Measurements from ENCODE around the gene PSMD8.
"Not testable (repeated sequence)": the region's sequence is repeated elsewhere in the genome, so short reads cannot be mapped to it uniquely, and the experiment has no call there.

The PSMD8 gene

GRCh38 chr19:38400361-38400760 is 26.0 kb downstream of the PSMD8 start:
- Mint-ChIP-seq H3K27me3 (peaks cover 12% of the 10 kb centered on the region), H3K36me3 (peaks cover 3% of the 10 kb centered on the region), H3K27ac (no peak overlapping the region), H3K4me1 (peaks cover 7% of the 10 kb centered on the region), H3K4me3 (no peak overlapping the region), H3K9me3 (no peaks in the 10 kb centered on the region)
- no peak for DNase-seq (ENCODE audit: low spot score in 2 of 2)
- no peak for ATAC-seq (ENCODE audit: low read depth)

DNA sequence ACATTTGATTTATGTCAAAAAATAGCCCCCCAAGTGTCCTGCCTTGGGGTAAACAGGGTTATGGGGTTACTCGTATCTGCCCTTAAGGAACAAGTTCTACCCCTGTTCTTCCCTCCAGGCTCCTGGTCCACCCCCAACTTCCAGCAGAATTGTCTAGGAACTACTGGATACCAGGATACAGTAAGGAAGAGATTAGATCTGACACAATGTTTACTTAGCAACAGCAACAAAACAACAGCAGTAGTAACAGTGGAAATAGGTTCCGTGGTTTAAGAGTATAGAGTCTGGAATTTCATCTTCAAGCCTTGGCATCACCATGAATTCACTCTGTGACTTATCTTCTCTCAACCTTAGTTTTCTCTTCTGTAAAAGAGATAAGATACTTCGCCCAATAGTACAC is 26.8 kb downstream of the PSMD8 start:
- DNase-seq (ENCODE audit: low spot score in 2 of 2) = no peak
- no peaks in the 10 kb centered on the region for H3K9me3 Mint-ChIP-seq
- no peak overlapping the region for H3K4me3 Mint-ChIP-seq
- no peak for ATAC-seq (ENCODE audit: low read depth)
- peaks cover 7% of the 10 kb centered on the region for H3K4me1 Mint-ChIP-seq
- H3K27ac Mint-ChIP-seq = no peak overlapping the region
- H3K36me3 Mint-ChIP-seq = peaks cover 4% of the 10 kb centered on the region
- H3K27me3 Mint-ChIP-seq = peaks cover 12% of the 10 kb centered on the region

DNA sequence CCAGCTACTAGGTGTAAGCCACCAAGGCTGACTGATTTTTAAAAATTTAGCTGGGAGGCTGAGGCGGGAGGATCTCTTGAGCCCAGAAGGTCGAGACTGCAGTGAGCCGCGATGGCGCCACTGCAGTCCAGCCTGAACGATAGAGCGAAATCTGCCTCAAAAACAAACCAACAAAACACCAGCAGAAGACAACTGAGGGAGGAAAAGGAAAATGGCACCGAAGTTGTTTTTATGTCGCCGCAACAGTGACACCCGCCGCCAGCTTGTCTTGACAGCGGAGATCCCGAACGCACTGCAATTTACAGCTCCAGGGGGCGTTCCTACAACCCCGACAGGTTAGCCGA is 28.2 kb downstream of the PSMD8 start:
- Mint-ChIP-seq H3K4me3 (peak overlapping the region; percentile 91), H3K36me3 (peaks cover 7% of the 10 kb centered on the region), H3K4me1 (peaks cover 7% of the 10 kb centered on the region), H3K27me3 (peaks cover 8% of the 10 kb centered on the region), H3K27ac (peak overlapping the region; percentile 91), H3K9me3 (no peaks in the 10 kb centered on the region)
- ATAC-seq (ENCODE audit: low read depth) (no peak), DNase-seq (ENCODE audit: low spot score in 2 of 2) (no peak)

GRCh38 chr19:38402967-38403674 is 28.8 kb downstream of the PSMD8 start, which contains the start of gene FAM98C:
FAM98C (plus strand) TSS chr19:38403093; CDS start chr19:38403154, 61 bp downstream.
- no peaks in the 10 kb centered on the region for H3K9me3 Mint-ChIP-seq
- peak; percentile 98 for DNase-seq (ENCODE audit: low spot score in 2 of 2)
- peaks cover 7% of the 10 kb centered on the region for H3K36me3 Mint-ChIP-seq
- peak within 1 kb of the TSS; percentile 91 for H3K4me3 Mint-ChIP-seq
- H3K27me3 Mint-ChIP-seq = peaks cover 8% of the 10 kb centered on the region
- peaks cover 7% of the 10 kb centered on the region for H3K4me1 Mint-ChIP-seq
- H3K27ac Mint-ChIP-seq = peak within 1 kb of the TSS; percentile 91
- ATAC-seq (ENCODE audit: low read depth) = peak; percentile 94

DNA sequence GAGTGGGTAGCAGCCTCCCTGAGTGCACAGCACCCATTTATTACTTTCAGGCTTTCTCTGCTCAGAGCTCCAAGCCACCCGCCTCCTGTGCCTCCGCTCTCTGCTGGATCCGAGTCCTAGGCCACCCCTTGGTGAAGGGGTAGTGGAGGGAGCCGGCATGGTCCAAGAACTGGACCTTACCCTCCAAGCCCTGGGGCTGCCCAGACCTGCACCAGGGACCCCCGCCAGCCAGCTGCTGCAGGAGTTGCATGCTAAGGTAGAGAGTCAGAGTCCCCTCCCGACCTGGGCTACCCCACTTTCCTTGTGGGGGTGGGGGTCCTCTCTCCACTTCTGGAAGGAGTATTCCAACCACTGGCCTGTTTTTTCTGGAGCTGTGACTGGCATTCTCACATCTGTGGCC is 30.5 kb downstream of the PSMD8 start:
- peaks cover 7% of the 10 kb centered on the region for H3K4me1 Mint-ChIP-seq
- H3K9me3 Mint-ChIP-seq = no peaks in the 10 kb centered on the region
- ATAC-seq (ENCODE audit: low read depth) (no peak), DNase-seq (ENCODE audit: low spot score in 2 of 2) (no peak)
- peaks cover 10% of the 10 kb centered on the region for H3K36me3 Mint-ChIP-seq
- peak overlapping the region; percentile 29 for H3K4me3 Mint-ChIP-seq
- peaks cover 3% of the 10 kb centered on the region for H3K27me3 Mint-ChIP-seq
- H3K27ac Mint-ChIP-seq = no peak overlapping the region

GRCh38 chr19:38405276-38405675 is 30.9 kb downstream of the PSMD8 start:
- peaks cover 7% of the 10 kb centered on the region for H3K4me1 Mint-ChIP-seq
- no peak overlapping the region for H3K27ac Mint-ChIP-seq
- peaks cover 10% of the 10 kb centered on the region for H3K36me3 Mint-ChIP-seq
- H3K27me3 Mint-ChIP-seq = peaks cover under 1% of the 10 kb centered on the region
- no peak for DNase-seq (ENCODE audit: low spot score in 2 of 2)
- no peaks in the 10 kb centered on the region for H3K9me3 Mint-ChIP-seq
- peak overlapping the region; percentile 29 for H3K4me3 Mint-ChIP-seq
- no peak for ATAC-seq (ENCODE audit: low read depth)

- no peaks in the 10 kb centered on the region for H3K27me3 Mint-ChIP-seq
- H3K9me3 Mint-ChIP-seq = no peaks in the 10 kb centered on the region
- ATAC-seq (ENCODE audit: low read depth) = no peak
- H3K4me1 Mint-ChIP-seq = no peaks in the 10 kb centered on the region
- H3K27ac Mint-ChIP-seq = no peak overlapping the region
- H3K36me3 Mint-ChIP-seq = peaks cover 10% of the 10 kb centered on the region
- no peak overlapping the region for H3K4me3 Mint-ChIP-seq
- no peak for DNase-seq (ENCODE audit: low spot score in 2 of 2)
These were observed 35.3 kb downstream of the PSMD8 start for GRCh38 chr19:38409631-38410133.

DNA sequence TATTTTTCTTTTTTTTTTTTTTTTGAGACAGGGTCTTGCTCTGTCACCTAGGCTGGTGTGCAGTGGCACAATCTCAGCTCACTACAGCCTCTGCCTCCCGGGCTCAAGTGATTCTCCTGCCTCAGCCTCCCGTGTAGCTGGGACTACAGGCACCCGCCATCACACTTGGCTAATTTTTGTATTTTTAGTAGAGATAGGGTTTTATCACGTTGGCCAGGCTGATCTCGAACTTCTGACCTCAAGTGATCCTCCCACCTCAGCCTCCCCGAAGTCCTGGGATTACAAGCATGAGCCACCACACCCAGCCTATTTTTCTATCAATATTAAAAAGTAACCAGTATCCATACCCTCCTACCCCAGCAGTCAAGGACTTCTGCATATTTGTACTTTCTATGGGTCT is 36.0 kb downstream of the PSMD8 start:
- not testable (repeated sequence) for H3K4me3 Mint-ChIP-seq

DNA sequence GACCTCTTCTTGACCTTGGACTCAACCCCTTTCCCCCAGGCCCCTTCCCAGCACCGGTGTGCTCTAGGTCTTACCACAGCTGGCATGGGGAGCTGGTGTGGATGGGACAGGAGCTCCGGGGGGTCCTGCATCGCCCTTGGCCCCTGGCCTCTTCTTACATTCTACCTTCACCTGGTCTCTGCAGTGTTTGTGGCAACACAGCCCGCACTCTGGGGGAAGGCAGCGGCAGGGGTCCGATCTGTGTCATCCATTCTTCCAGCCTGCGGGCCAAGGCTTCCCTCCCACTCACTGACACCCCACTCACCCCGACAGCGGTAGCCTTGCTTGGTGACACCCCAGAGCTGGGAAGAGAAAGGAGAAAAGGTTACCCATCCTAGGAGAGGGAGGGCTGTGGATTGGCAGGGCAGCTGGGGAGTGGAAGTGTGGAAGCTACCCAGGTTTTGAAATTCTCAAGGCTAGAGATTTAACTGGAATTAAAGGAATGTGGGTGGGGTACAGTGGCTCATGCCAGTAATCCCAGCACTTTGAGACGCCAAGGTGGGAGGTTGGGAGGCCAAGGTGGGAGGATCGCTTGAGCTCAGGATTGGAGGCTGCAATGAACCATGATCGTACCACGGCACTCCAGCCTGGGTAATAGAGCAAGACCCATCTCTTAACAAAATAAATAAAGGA is 36.8 kb downstream of the PSMD8 start:
- no peak overlapping the region for H3K27ac Mint-ChIP-seq
- peaks cover 6% of the 10 kb centered on the region for H3K36me3 Mint-ChIP-seq
- ATAC-seq (ENCODE audit: low read depth) = no peak
- H3K27me3 Mint-ChIP-seq = no peaks in the 10 kb centered on the region
- DNase-seq (ENCODE audit: low spot score in 2 of 2) = no peak
- H3K4me3 Mint-ChIP-seq = no peak overlapping the region
- H3K4me1 Mint-ChIP-seq = no peaks in the 10 kb centered on the region
- H3K9me3 Mint-ChIP-seq = no peaks in the 10 kb centered on the region

More for the DNA sequence above, 36.0 kb downstream of the PSMD8 start:
- ATAC-seq (ENCODE audit: low read depth); H3K9me3 Mint-ChIP-seq; H3K27ac Mint-ChIP-seq; H3K4me1 Mint-ChIP-seq; H3K36me3 Mint-ChIP-seq; H3K27me3 Mint-ChIP-seq; DNase-seq (ENCODE audit: low spot score in 2 of 2): not testable (repeated sequence)

GRCh38 chr19:38411898-38412297 is 37.5 kb downstream of the PSMD8 start:
- ATAC-seq (ENCODE audit: low read depth); H3K27ac Mint-ChIP-seq; H3K27me3 Mint-ChIP-seq; H3K4me1 Mint-ChIP-seq; DNase-seq (ENCODE audit: low spot score in 2 of 2); H3K9me3 Mint-ChIP-seq; H3K36me3 Mint-ChIP-seq; H3K4me3 Mint-ChIP-seq: not testable (repeated sequence)

DNA sequence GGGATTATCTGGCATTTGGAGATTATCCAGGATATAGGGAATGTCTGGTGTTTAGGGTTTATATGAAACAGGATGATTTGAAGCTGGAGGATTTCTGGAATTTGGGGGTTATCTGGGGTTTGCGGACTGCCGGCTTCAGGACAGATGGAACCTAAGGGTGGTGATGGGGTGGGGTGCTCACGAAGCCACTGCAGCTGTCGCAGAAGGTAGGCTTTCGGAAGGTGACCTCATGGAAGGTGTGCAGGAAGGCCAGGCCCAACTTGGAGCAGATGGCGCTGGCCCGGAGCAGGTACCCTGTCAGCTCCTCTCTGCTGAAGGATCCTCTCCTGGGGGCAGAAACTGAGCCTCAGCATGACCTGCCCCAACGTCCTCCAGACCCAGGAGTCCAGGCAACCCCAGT is 38.1 kb downstream of the PSMD8 start:
- DNase-seq (ENCODE audit: low spot score in 2 of 2) = no peak
- no peak for ATAC-seq (ENCODE audit: low read depth)
- Mint-ChIP-seq H3K27me3 (no peaks in the 10 kb centered on the region), H3K4me1 (peaks cover 6% of the 10 kb centered on the region), H3K27ac (no peak overlapping the region), H3K4me3 (no peak overlapping the region), H3K9me3 (no peaks in the 10 kb centered on the region), H3K36me3 (peaks cover 2% of the 10 kb centered on the region)

DNA sequence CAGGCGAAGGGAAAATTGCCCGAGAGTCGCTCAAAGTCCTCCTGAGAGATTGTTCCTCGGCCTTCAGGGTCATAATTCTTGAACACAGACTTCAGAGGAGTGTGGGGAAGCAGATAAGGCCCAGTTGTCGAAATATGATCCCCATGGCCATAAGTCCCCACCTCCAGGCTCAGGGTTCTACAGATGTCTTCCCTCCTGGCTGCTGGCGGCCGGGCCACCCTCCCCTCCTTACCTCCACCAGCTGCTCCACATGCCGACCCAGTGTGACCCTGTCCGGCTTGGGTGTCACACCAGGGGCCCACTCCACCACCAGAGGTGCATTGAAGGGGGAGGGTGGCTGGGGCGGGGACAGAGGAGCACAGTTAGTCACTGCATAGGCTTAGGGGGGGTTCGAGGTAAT is 38.6 kb downstream of the PSMD8 start:
- no peak overlapping the region for H3K4me3 Mint-ChIP-seq
- DNase-seq (ENCODE audit: low spot score in 2 of 2) (no peak), ATAC-seq (ENCODE audit: low read depth) (no peak)
- peaks cover 10% of the 10 kb centered on the region for H3K4me1 Mint-ChIP-seq
- no peaks in the 10 kb centered on the region for H3K27me3 Mint-ChIP-seq
- H3K36me3 Mint-ChIP-seq = peaks cover 2% of the 10 kb centered on the region
- H3K27ac Mint-ChIP-seq = no peak overlapping the region
- H3K9me3 Mint-ChIP-seq = no peaks in the 10 kb centered on the region

DNA sequence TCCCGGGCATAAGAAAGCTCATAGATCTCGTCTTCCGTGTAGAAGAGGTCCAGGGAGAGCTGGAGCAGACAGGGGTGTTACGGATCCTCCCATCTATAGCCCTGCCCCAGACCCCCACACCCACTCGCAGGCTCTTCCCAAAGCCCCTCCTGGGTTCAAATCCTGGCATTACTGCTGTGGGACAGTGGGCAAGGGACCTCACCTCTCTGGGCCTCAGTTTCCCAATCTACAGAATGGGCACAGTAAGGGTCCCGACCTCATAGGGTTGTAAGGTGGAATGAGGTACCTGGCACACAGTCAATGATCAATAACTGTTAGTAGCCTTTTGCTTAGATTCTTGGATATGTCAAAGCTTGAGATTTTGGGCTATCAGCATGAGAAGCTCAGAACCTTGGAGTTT is 39.0 kb downstream of the PSMD8 start:
- no peak overlapping the region for H3K4me3 Mint-ChIP-seq
- no peaks in the 10 kb centered on the region for H3K9me3 Mint-ChIP-seq
- peaks cover 2% of the 10 kb centered on the region for H3K36me3 Mint-ChIP-seq
- no peak for DNase-seq (ENCODE audit: low spot score in 2 of 2)
- H3K27ac Mint-ChIP-seq = no peak overlapping the region
- peaks cover 12% of the 10 kb centered on the region for H3K4me1 Mint-ChIP-seq
- no peaks in the 10 kb centered on the region for H3K27me3 Mint-ChIP-seq
- ATAC-seq (ENCODE audit: low read depth) = no peak

DNA sequence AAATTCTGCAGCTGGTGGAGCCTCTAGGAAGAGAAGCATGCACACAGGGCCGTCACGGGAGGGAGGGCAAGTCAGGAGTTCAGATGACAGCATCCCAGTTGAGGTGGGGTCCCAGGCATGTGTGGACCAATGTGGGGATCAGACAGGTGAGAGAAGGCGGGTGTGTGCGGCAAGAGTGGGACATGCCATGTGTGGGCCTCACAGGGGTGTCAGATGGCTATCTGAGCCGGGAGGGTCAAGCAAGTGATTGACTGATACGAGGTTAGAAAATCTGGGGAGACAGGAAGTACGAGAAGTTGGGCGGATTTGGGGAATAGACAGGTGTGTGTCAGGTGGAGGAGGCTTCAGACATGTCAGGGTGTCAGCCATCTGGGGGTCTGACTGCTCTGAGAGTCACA is 42.8 kb downstream of the PSMD8 start:
- peak overlapping the region; percentile 86 for H3K4me3 Mint-ChIP-seq
- H3K4me1 Mint-ChIP-seq = peaks cover 19% of the 10 kb centered on the region
- H3K27ac Mint-ChIP-seq = peak overlapping the region; percentile 68
- ATAC-seq (ENCODE audit: low read depth) (no peak), DNase-seq (ENCODE audit: low spot score in 2 of 2) (no peak)
- H3K27me3 Mint-ChIP-seq = no peaks in the 10 kb centered on the region
- no peaks in the 10 kb centered on the region for H3K9me3 Mint-ChIP-seq
- no peaks in the 10 kb centered on the region for H3K36me3 Mint-ChIP-seq
